Measurements from ENCODE around the gene KRTAP3-2. TPM values are rescaled to one million over a fixed set of nuclear protein-coding genes. Genes with fewer than 3 reads are reported as not detected.

Gene KRTAP3-2
- total RNA-seq, 3 donors from 2014 or later = not detected

DNA sequence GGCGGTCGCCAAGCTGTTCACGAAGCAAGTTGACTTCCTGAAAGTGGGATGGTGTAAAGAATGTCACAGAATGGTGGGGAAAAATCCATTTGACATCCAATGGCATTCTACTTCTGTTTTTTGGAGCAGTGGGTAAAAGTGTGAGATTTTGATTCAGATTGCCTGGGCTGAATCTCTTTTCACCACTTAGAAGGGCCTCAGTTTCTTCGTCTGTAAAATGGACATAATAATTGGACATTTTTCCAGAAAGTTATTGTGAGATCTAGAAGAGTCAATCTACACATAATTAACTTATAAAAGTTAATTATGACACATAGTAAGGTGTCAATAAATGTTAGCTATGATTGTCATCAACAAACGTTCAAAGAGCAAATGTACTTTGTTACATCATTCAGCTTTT is 18.6 kb downstream of the KRTAP3-2 start:
- Histone ChIP-seq H3K9me3 (no peaks in the 10 kb centered on the region), H3K4me3 (no peak overlapping the region), H3K36me3 (ENCODE audit: low read depth) (no peaks in the 10 kb centered on the region), H3K4me1 (ENCODE audit: low read depth) (no peaks in the 10 kb centered on the region)
- intact Hi-C loops (cut with DNase I, micrococcal nuclease) = no loop called here
- ATAC-seq = no peak
- no peak for DNase-seq
- TF ChIP-seq, protein P1, sequence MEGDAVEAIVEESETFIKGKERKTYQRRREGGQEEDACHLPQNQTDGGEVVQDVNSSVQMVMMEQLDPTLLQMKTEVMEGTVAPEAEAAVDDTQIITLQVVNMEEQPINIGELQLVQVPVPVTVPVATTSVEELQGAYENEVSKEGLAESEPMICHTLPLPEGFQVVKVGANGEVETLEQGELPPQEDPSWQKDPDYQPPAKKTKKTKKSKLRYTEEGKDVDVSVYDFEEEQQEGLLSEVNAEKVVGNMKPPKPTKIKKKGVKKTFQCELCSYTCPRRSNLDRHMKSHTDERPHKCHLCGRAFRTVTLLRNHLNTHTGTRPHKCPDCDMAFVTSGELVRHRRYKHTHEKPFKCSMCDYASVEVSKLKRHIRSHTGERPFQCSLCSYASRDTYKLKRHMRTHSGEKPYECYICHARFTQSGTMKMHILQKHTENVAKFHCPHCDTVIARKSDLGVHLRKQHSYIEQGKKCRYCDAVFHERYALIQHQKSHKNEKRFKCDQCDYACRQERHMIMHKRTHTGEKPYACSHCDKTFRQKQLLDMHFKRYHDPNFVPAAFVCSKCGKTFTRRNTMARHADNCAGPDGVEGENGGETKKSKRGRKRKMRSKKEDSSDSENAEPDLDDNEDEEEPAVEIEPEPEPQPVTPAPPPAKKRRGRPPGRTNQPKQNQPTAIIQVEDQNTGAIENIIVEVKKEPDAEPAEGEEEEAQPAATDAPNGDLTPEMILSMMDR (IDR thresholded peaks at IDR 0.05) = no peak

DNA sequence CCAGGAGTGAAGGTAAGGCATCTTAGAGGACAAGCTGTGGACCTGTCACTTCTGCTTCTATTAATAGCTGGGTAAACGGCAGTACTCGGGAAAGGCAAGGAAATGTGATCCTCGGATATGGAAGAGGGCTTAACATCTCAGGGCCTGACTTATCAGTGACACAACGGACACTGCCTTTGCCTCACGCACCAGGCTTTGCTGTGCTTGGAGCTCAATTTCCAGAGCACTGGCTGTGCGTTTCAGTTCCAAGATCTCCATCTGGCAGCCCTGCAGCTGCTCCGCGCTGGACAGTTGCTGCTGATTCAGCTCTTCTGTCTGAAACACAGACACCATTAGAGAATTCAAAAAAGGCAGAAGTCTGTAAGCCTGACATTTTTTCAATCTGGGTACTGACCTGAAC is 19.1 kb downstream of the KRTAP3-2 start:
- TF ChIP-seq, protein P1 (IDR thresholded peaks at IDR 0.05) = no peak
- H3K4me1 ChIP-seq (ENCODE audit: low read depth) = no peaks in the 10 kb centered on the region
- ATAC-seq (no peak), DNase-seq (no peak)
- no peaks in the 10 kb centered on the region for H3K9me3 ChIP-seq
- intact Hi-C loops (cut with DNase I, micrococcal nuclease) = no loop called here
- no peak overlapping the region for H3K4me3 ChIP-seq
- no peaks in the 10 kb centered on the region for H3K36me3 ChIP-seq (ENCODE audit: low read depth)

DNA sequence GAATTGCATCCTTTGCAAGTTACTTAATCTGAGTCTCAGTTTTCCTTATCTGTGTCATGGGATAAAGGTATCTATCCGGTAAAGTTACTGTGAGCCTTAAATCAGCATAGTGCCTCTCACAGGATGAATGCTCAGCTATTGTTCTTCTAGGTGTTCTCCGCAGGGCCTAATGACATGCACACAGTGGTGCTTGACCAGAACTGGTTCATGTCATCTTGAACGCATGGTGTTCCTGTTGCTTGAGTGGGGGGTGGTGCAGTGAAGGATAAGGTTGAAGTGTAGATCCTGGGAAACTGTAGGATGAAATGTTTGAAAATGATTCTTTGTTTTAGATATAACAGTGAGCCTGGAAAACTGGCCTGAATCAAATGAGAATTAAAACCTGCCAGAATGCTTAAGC is 19.6 kb downstream of the KRTAP3-2 start:
- Histone ChIP-seq H3K36me3 (ENCODE audit: low read depth) (no peaks in the 10 kb centered on the region), H3K9me3 (no peaks in the 10 kb centered on the region), H3K4me1 (ENCODE audit: low read depth) (no peaks in the 10 kb centered on the region), H3K4me3 (no peak overlapping the region)
- intact Hi-C loops (cut with DNase I, micrococcal nuclease) = no loop called here
- TF ChIP-seq, protein P1 (IDR thresholded peaks at IDR 0.05) = no peak
- ATAC-seq = no peak
- DNase-seq = no peak

DNA sequence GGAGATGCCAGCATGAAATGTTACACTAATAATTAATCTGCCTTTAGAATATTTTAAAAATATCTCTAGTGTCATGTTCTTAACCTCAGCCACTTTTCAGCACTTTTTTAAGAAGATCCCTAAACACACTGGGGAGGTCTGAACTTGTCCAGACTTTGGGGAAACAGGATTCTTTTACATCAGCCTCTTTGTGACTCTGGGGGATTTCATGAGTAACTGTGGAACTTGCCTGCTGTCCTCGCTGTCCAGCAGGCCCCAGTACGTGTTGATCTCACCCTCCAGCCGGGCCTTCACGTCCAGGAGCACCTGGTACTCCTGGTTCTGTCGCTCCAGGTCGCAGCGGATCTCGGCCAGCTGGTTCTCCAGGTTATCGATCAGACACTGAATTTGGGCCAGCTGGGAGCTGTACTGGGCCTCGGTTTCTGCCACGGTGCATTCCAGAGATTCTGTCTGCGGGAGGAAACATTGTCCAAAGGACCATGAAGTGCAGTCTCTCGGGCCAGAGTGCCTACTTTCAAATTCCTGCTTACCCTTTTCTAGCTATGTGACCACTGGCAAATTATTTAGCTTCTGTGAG is 21.0 kb downstream of the KRTAP3-2 start:
- intact Hi-C loops (cut with DNase I, micrococcal nuclease) = no loop called here
- TF ChIP-seq, protein P1 (IDR thresholded peaks at IDR 0.05) = no peak
- no peaks in the 10 kb centered on the region for H3K36me3 ChIP-seq (ENCODE audit: low read depth)
- no peaks in the 10 kb centered on the region for H3K4me1 ChIP-seq (ENCODE audit: low read depth)
- DNase-seq (no peak), ATAC-seq (no peak)
- H3K9me3 ChIP-seq = no peaks in the 10 kb centered on the region
- H3K4me3 ChIP-seq = no peak overlapping the region

DNA sequence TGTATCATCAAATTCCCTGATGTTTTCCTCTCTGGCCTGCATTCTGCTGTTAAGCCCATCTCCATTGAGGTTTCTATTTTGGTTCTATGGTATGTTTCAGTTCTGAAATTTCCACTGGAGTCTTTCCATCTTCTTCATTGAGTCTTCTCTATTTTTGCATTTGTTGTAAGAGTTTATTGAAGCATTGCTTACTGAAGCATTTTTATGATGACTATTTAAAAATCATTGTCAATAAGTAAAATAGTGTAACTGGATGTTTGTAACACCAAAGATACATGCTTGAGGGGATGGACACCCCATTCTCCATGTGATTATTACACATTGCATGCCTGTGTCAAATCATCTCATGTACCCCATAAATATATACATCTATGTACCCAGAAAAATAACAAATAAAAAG is 24.2 kb downstream of the KRTAP3-2 start:
- intact Hi-C loops (cut with DNase I, micrococcal nuclease) = no loop called here
- no peaks in the 10 kb centered on the region for H3K9me3 ChIP-seq
- H3K36me3 ChIP-seq (ENCODE audit: low read depth) = no peaks in the 10 kb centered on the region
- no peak overlapping the region for H3K4me3 ChIP-seq
- ATAC-seq = no peak
- TF ChIP-seq, protein P1 (IDR thresholded peaks at IDR 0.05) = no peak
- no peak for DNase-seq
- H3K4me1 ChIP-seq (ENCODE audit: low read depth) = no peaks in the 10 kb centered on the region

DNA sequence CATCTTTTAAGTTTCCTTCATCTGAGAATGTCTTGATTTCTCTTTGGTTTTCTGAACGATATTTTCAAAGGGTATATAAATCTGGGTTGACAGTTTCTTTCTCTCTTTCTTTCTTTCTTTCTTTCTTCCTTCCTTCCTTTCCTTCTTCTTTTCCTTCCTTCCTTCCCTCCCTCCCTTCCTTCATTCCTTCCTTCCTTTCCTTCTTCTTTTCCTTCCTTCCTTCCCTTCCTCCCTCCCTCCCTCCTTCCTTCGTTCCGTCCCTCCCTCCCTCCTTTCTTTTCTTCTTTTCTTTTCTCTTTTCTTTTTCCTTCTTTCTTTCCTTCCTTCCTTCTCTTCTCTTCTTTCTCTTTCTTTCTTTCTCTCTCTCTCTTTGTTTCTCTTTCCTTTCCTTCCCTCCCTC is 25.3 kb downstream of the KRTAP3-2 start:
- Histone ChIP-seq H3K4me3 (no peak overlapping the region), H3K9me3 (no peaks in the 10 kb centered on the region), H3K36me3 (ENCODE audit: low read depth) (no peaks in the 10 kb centered on the region), H3K4me1 (ENCODE audit: low read depth) (no peaks in the 10 kb centered on the region)
- ATAC-seq (no peak), DNase-seq (no peak)
- intact Hi-C loops (cut with DNase I, micrococcal nuclease) = no loop called here
- TF ChIP-seq, protein P1 (IDR thresholded peaks at IDR 0.05) = no peak

Measured in mucosa of descending colon (tissue), 3 donors.